Measurements from ENCODE around the gene MEN1.

The MEN1 gene

GRCh38 chr11:64803158-64803845 lies 7.0 kb downstream of the MEN1 start, which contains the start of gene MAP4K2:
MAP4K2 (minus strand) TSS chr11:64803214; CDS start chr11:64803149, 65 bp downstream.
- DNase-seq, result peak in 53 of 56 donors; percentile 18 to 88 (median 66)

GRCh38 chr11:64802370-64803157 lies 7.8 kb downstream of the MEN1 start:
- peak in 3 of 56 donors; percentile 59 to 74 (median 65) for DNase-seq

GRCh38 chr11:64801561-64802369 lies 8.6 kb downstream of the MEN1 start:
- DNase-seq, result no peak

GRCh38 chr11:64801158-64801464 lies 9.2 kb downstream of the MEN1 start:
- DNase-seq, result no peak

- DNase-seq, result no peak
Measured at GRCh38 chr11:64800303-64801157, 9.8 kb downstream of the MEN1 start.

- DNase-seq, result no peak
Measured at GRCh38 chr11:64799623-64800302, 10.6 kb downstream of the MEN1 start.

- no peak for DNase-seq
Measured at GRCh38 chr11:64799256-64799622, 11.1 kb downstream of the MEN1 start.

- no peak for DNase-seq
Measured at GRCh38 chr11:64796757-64797541, 13.4 kb downstream of the MEN1 start.

GRCh38 chr11:64796047-64796756 lies 14.1 kb downstream of the MEN1 start:
- no peak for DNase-seq

- no peak for DNase-seq
Measured at GRCh38 chr11:64794526-64794925, 15.8 kb downstream of the MEN1 start.

GRCh38 chr11:64793271-64794160 lies 16.8 kb downstream of the MEN1 start:
- DNase-seq, result no peak

- no peak for DNase-seq
Measured at GRCh38 chr11:64792482-64792881, 17.9 kb downstream of the MEN1 start.

- DNase-seq, result no peak
Measured at GRCh38 chr11:64791781-64792291, 18.5 kb downstream of the MEN1 start.

- DNase-seq, result no peak
Measured at GRCh38 chr11:64790205-64791095, 19.9 kb downstream of the MEN1 start.

- no peak for DNase-seq
Measured at GRCh38 chr11:64789331-64790204, 20.8 kb downstream of the MEN1 start.
